IMR-90 (cell line): Measurements from ENCODE around the gene CHORDC1. TPM values are rescaled to one million over a fixed set of nuclear protein-coding genes. Genes with fewer than 3 reads are reported as not detected.

Experiments used
- ATAC-seq: fragments of 200-7000 bp; cut with Tn5 transposase; 2 replicates; pipeline ENCODE4 v1.9.1; 2020; ENCODE audit warnings: low read depth, mild to moderate bottlenecking, moderate library complexity
- BruUV-seq: library from RNA; stranded (reverse); fragments of 400-500 nt; replicated peaks from 2 replicates; lab custom pipeline; 2021; lab: Mats Ljungman, UMichigan
- CTCF ChIA-PET: fragments of 300-600 bp; formaldehyde crosslinking; extraction: SDS; loops from one replicate; lab custom pipeline; 2021; ENCODE audit warnings: antibody characterized with exemption; lab: Yijun Ruan, JAX
- POLR2A ChIA-PET: fragments of 300-600 bp; sonication (Branson Sonifier 250); formaldehyde crosslinking; loops from one replicate; lab custom pipeline; 2022; ENCODE audit warnings: antibody characterized with exemption; ENCODE audit not compliant: unreplicated experiment; lab: Charles Lee
- DNase-seq: peaks from one replicate; pipeline ENCODE4 v3.0.0; 2013
- H2AFZ ChIP-seq: replicated peaks from 2 replicates; pipeline ENCODE3; 2013; ENCODE audit warnings: low read length, mild to moderate bottlenecking; ENCODE audit not compliant: poor library complexity
- H2AK5ac ChIP-seq: 2 replicates; pipeline ENCODE4 v1.6.1; 2013; ENCODE audit warnings: low read depth, low read length, inconsistent platforms
- H2AK9ac ChIP-seq: replicated peaks from 2 replicates; pipeline ENCODE3; 2013; ENCODE audit warnings: mild to moderate bottlenecking, low read depth, low read length, moderate library complexity; ENCODE audit not compliant: poor library complexity
- H2BK120ac ChIP-seq: 2 replicates; pipeline ENCODE4 v1.6.1; 2013; ENCODE audit warnings: low read depth, low read length, inconsistent platforms
- H2BK15ac ChIP-seq: 3 replicates; pipeline ENCODE4 v1.6.1; 2013; ENCODE audit warnings: low read depth, low read length, inconsistent platforms
- H2BK20ac ChIP-seq: 2 replicates; pipeline ENCODE4 v1.6.1; 2013; ENCODE audit warnings: low read depth, mild to moderate bottlenecking, inconsistent platforms, low read length, moderate library complexity
- H2BK5ac ChIP-seq: 2 replicates; pipeline ENCODE4 v1.6.1; 2013; ENCODE audit warnings: mild to moderate bottlenecking, low read depth, low read length, inconsistent platforms; ENCODE audit not compliant: poor library complexity, severe bottlenecking
- H3K14ac ChIP-seq: replicated peaks from 2 replicates; pipeline ENCODE4 v1.6.1; 2013; ENCODE audit warnings: low read depth, low read length, inconsistent platforms
- H3K18ac ChIP-seq: 2 replicates; pipeline ENCODE4 v1.6.1; 2013; ENCODE audit warnings: low read depth, low read length, control low read depth
- H3K23ac ChIP-seq: 2 replicates; pipeline ENCODE4 v1.6.1; 2013; ENCODE audit warnings: low read depth, low read length, inconsistent platforms
- H3K27ac ChIP-seq: 2 replicates; pipeline ENCODE4 v1.5.1; 2013; ENCODE audit warnings: mild to moderate bottlenecking, control low read depth, low read length; ENCODE audit not compliant: insufficient read depth
- H3K27me3 ChIP-seq: 2 replicates; pipeline ENCODE4 v1.6.1; 2013; ENCODE audit warnings: low read length; ENCODE audit not compliant: control insufficient read depth, insufficient read depth
- H3K36me3 ChIP-seq: 2 replicates; pipeline ENCODE4 v1.6.1; 2013; ENCODE audit warnings: low read length, mixed read lengths; ENCODE audit not compliant: control insufficient read depth, insufficient read depth
- H3K4ac ChIP-seq: 2 replicates; pipeline ENCODE4 v1.6.1; 2013; ENCODE audit warnings: low read depth, low read length, inconsistent platforms
- H3K4me1 ChIP-seq: 2 replicates; pipeline ENCODE4 v1.6.1; 2013; ENCODE audit warnings: low read length, mixed read lengths; ENCODE audit not compliant: control insufficient read depth, insufficient read depth
- H3K4me2 ChIP-seq: 2 replicates; pipeline ENCODE4 v1.6.1; 2013; ENCODE audit warnings: low read depth, mild to moderate bottlenecking, control low read depth, low read length, moderate library complexity
- H3K4me3 ChIP-seq: 2 replicates; pipeline ENCODE4 v1.5.1; 2013; ENCODE audit warnings: low read depth, mild to moderate bottlenecking, control low read depth, low read length, moderate library complexity; ENCODE audit not compliant: insufficient read depth
- H3K56ac ChIP-seq: 2 replicates; pipeline ENCODE4 v1.6.1; 2013; ENCODE audit warnings: low read length, inconsistent platforms; ENCODE audit not compliant: insufficient read depth; ENCODE audit errors: extremely low read depth
- H3K79me1 ChIP-seq, 2 experiments: 2 replicates each; pipeline ENCODE4 v1.6.1; 2013; ENCODE audit warnings: low read length in 2 of 2, inconsistent platforms in 1 of 2, low read depth in 1 of 2
- H3K9ac ChIP-seq: 2 replicates; pipeline ENCODE4 v1.6.1; 2013; ENCODE audit warnings: low read depth, low read length, control low read depth
- H3K9me1 ChIP-seq: 2 replicates; pipeline ENCODE4 v1.6.1; 2013; ENCODE audit warnings: low read length, inconsistent platforms; ENCODE audit not compliant: insufficient read depth
- H3K9me3 ChIP-seq: 2 replicates; pipeline ENCODE4 v1.6.1; 2013; ENCODE audit warnings: low read length; ENCODE audit not compliant: control insufficient read depth, insufficient read depth
- H4K20me1 ChIP-seq: 2 replicates; pipeline ENCODE4 v1.6.1; 2013; ENCODE audit warnings: low read length, inconsistent platforms; ENCODE audit not compliant: insufficient read depth
- H4K5ac ChIP-seq: 2 replicates; pipeline ENCODE4 v1.6.1; 2013; ENCODE audit warnings: mild to moderate bottlenecking, low read depth, low read length, control low read depth
- H4K8ac ChIP-seq, 2 experiments: 2 replicates each; pipeline ENCODE4 v1.6.1; 2013; ENCODE audit warnings: low read depth in 2 of 2, low read length in 2 of 2, control low read depth in 1 of 2, inconsistent platforms in 1 of 2
- H4K91ac ChIP-seq: 2 replicates; pipeline ENCODE4 v1.6.1; 2013; ENCODE audit warnings: low read depth, low read length, inconsistent platforms; ENCODE audit not compliant: insufficient read depth
- BHLHE40 ChIP-seq: fragments of 150-350 bp; IDR thresholded peaks from 2 replicates; pipeline ENCODE4 v1.6.1; 2016; ENCODE audit warnings: mild to moderate bottlenecking, low read depth, low read length
- CHD1 ChIP-seq: IDR thresholded peaks from 2 replicates; pipeline ENCODE4 v1.6.1; 2012; ENCODE audit warnings: low read depth, low read length, improper control_type of control experiment
- CTCF ChIP-seq: conservative IDR thresholded peaks from 2 replicates; pipeline ENCODE4 v1.5.1; 2012; ENCODE audit warnings: mild to moderate bottlenecking, low read depth, low read length, improper control_type of control experiment
- ELK1 ChIP-seq: fragments of 150-350 bp; IDR thresholded peaks from 2 replicates; pipeline ENCODE4 v1.6.1; 2016; ENCODE audit warnings: low read depth, mild to moderate bottlenecking, low read length, moderate library complexity, borderline replicate concordance
- FOS ChIP-seq: fragments of 150-350 bp; IDR thresholded peaks from 2 replicates; pipeline ENCODE4 v1.6.1; 2016; ENCODE audit warnings: low read depth, low read length
- MAFK ChIP-seq: IDR thresholded peaks from 2 replicates; pipeline ENCODE4 v1.6.1; 2012; ENCODE audit warnings: low read depth, low read length, improper control_type of control experiment
- MAZ ChIP-seq: IDR thresholded peaks from 2 replicates; pipeline ENCODE4 v1.6.1; 2012; ENCODE audit warnings: low read depth, mild to moderate bottlenecking, low read length, improper control_type of control experiment, moderate library complexity, borderline replicate concordance
- MXI1 ChIP-seq: IDR thresholded peaks from 2 replicates; pipeline ENCODE4 v1.6.1; 2012; ENCODE audit warnings: low read depth, mild to moderate bottlenecking, low read length, moderate library complexity, borderline replicate concordance
- NFE2L2 ChIP-seq: fragments of 150-350 bp; IDR thresholded peaks from 2 replicates; pipeline ENCODE4 v1.6.1; 2016; ENCODE audit warnings: low read depth, mild to moderate bottlenecking, low read length
- POLR2A ChIP-seq: IDR thresholded peaks from 2 replicates; pipeline ENCODE4 v1.6.1; 2012; ENCODE audit warnings: mild to moderate bottlenecking, low read depth, low read length
- RAD21 ChIP-seq: IDR thresholded peaks from 2 replicates; pipeline ENCODE4 v1.6.1; 2012; ENCODE audit warnings: low read length, improper control_type of control experiment
- RCOR1 ChIP-seq: IDR thresholded peaks from 2 replicates; pipeline ENCODE4 v1.6.1; 2012; ENCODE audit warnings: mild to moderate bottlenecking, low read length, improper control_type of control experiment; ENCODE audit not compliant: insufficient replicate concordance
- WGBS, 2 experiments: methylation state at CpG; one replicate each; pipeline versions ENCODE4 v1.1.5 to v1.1.7; 2013; ENCODE audit warnings: missing lambda C conversion rate in 2 of 2; ENCODE audit not compliant: insufficient read length in 1 of 2; ENCODE audit errors: extremely low coverage in 2 of 2; 5-methylcytosine and 5-hydroxymethylcytosine counted together
- dilution Hi-C: fragments of 300-500 bp; cut with HindIII; formaldehyde crosslinking; loops from one replicate; pipeline ENCODE4 v1.14.3; 2018; ENCODE audit warnings: low sequenced_read_pairs; ENCODE audit not compliant: unreplicated experiment
- in situ Hi-C: fragments of 300-500 bp; cut with MboI; formaldehyde crosslinking; loops from 3 replicates; pipeline ENCODE4 v1.14.3; 2019; ENCODE audit warnings: low sequenced_read_pairs, inconsistent platforms, mixed read lengths
- intact Hi-C: fragments of 100-400 bp; cut with micrococcal nuclease; formaldehyde crosslinking; loops from 2 replicates; pipeline ENCODE4 v1.10.0; 2022
- polyA plus RNA-seq, 3 experiments: library from polyadenylated mRNA; depleted of rRNA; stranded (reverse); fragments of >200 nt; gene quantifications; 2 replicates each; pipeline ENCODE4 v1.2.3, GENCODE V29; 2012; ENCODE audit warnings: low replicate concordance in 1 of 3
- total RNA-seq: library from RNA; depleted of rRNA; stranded (reverse); fragments of >200 nt; gene quantifications from 2 replicates; pipeline ENCODE4 v1.2.3, GENCODE V29; 2012

Gene CHORDC1
- total and polyA plus RNA-seq, 2 of the 4 experiments (the other 2 are of a cell fraction) = 26.9 to 51.4 TPM

- dilution Hi-C loops (no loop called here), intact Hi-C loops (no loop called here), in situ Hi-C loops (no loop called here)
- no peak overlapping the region for H2BK15ac ChIP-seq
- no peak overlapping the region for H2BK120ac ChIP-seq
- WGBS, 2 experiments = no CpG with 5 or more reads among the region's 2 CpGs
- ChIA-PET CTCF (no interaction called here), POLR2A (interaction anchor here (0.6 kb wide), 1 partner anchor 734 kb away, joined by 3 read pairs; no protein-coding TSS in a partner anchor)
- no peaks in the 10 kb centered on the region for H3K9me1 ChIP-seq
- H3K4me3 ChIP-seq = no peak overlapping the region
- no peak for ATAC-seq
- H3K36me3 ChIP-seq = no peaks in the 10 kb centered on the region
- no TSS peak for BruUV-seq
- H2AK9ac ChIP-seq = no peak overlapping the region
- no peak overlapping the region for H4K91ac ChIP-seq
- H2BK5ac ChIP-seq = no peak overlapping the region
- no peak overlapping the region for H3K18ac ChIP-seq
- H3K27ac ChIP-seq = no peak overlapping the region
- no peaks in the 10 kb centered on the region for H3K79me1 ChIP-seq
- H4K20me1 ChIP-seq = no peaks in the 10 kb centered on the region
- H4K8ac ChIP-seq = no peak overlapping the region
- no peaks in the 10 kb centered on the region for H3K27me3 ChIP-seq
- no peak for TF ChIP-seq FOS
- TF ChIP-seq MAZ = no peak
- TF ChIP-seq NFE2L2 = no peak
- TF ChIP-seq ELK1 = no peak
- no peak for TF ChIP-seq MAFK
- TF ChIP-seq MXI1 = no peak
- no peak for TF ChIP-seq RCOR1
- TF ChIP-seq POLR2A = no peak
- no peak for TF ChIP-seq CHD1
- TF ChIP-seq CTCF = no peak
- TF ChIP-seq RAD21 = no peak
- TF ChIP-seq BHLHE40 = no peak
- H3K56ac ChIP-seq = no peak overlapping the region
- H4K5ac ChIP-seq = no peak overlapping the region
- H3K23ac ChIP-seq = no peak overlapping the region
- no peak overlapping the region for H2AK5ac ChIP-seq
- H3K14ac ChIP-seq = no peak overlapping the region
- H3K9ac ChIP-seq = no peak overlapping the region
- H3K4ac ChIP-seq = no peak overlapping the region
- H3K4me2 ChIP-seq = no peak overlapping the region
- no peak overlapping the region for H2AFZ ChIP-seq
- DNase-seq = no peak
- no peaks in the 10 kb centered on the region for H3K4me1 ChIP-seq
- no peak overlapping the region for H2BK20ac ChIP-seq
- no peaks in the 10 kb centered on the region for H3K9me3 ChIP-seq
Measured at GRCh38 chr11:90234977-90235376, 12.1 kb upstream of the CHORDC1 start.
